DOHH2 (cell line): ENCODE measurements around the gene FREM1.

Experiments
- EZH2phosphoT487 ChIP-seq: fragments of 200-600 bp; sonication (generic); IDR thresholded peaks from 2 replicates; pipeline ENCODE4 v1.6.1; 2017; ENCODE audit warnings: borderline replicate concordance, mild to moderate bottlenecking, antibody characterized with exemption, low read length, moderate library complexity, mixed read lengths
- TF ChIP-seq, protein P1 (sequence below): fragments of 200-600 bp; sonication (generic); IDR thresholded peaks from one replicate; pipeline ENCODE4 v1.5.1; 2014; ENCODE audit warnings: antibody characterized with exemption, mild to moderate bottlenecking, low read depth, low read length; ENCODE audit not compliant: poor library complexity, severe bottlenecking

DNA sequence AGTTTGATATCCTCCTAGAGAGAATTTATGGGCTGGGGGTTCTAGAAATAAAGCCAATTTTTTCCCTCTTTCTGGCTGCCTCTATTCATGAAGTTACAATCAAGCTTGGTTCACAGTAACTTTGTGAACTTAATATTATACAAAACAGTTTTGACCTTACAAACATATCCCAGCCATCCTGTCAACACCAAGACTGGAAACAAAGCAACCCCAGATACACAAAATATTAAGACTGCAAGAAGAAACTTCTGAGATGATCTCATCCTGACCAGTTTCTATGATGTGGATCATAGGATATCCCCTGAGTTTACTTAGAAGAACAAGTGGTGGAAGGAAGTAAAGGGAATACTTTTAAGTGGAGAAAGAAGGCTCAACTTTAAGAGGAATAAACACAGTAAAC is 159.4 kb downstream of the FREM1 start:
- TF ChIP-seq, protein P1, sequence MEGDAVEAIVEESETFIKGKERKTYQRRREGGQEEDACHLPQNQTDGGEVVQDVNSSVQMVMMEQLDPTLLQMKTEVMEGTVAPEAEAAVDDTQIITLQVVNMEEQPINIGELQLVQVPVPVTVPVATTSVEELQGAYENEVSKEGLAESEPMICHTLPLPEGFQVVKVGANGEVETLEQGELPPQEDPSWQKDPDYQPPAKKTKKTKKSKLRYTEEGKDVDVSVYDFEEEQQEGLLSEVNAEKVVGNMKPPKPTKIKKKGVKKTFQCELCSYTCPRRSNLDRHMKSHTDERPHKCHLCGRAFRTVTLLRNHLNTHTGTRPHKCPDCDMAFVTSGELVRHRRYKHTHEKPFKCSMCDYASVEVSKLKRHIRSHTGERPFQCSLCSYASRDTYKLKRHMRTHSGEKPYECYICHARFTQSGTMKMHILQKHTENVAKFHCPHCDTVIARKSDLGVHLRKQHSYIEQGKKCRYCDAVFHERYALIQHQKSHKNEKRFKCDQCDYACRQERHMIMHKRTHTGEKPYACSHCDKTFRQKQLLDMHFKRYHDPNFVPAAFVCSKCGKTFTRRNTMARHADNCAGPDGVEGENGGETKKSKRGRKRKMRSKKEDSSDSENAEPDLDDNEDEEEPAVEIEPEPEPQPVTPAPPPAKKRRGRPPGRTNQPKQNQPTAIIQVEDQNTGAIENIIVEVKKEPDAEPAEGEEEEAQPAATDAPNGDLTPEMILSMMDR = no peak
- no peak for TF ChIP-seq EZH2phosphoT487
